Smooth muscle cell (in vitro differentiated cells): ENCODE results near the gene TRIM44. TPM values are rescaled to one million over a fixed set of nuclear protein-coding genes. Genes with fewer than 3 reads are reported as not detected.

Source experiments
- DNase-seq: peaks from one replicate; lab custom pipeline; 2025; ENCODE audit not compliant: unreplicated experiment; lab: John Stamatoyannopoulos, UW
- H2AFZ ChIP-seq: fragments of 200-600 bp; sonication (generic); 2 replicates; pipeline ENCODE4 v1.6.0; 2016; ENCODE audit warnings: antibody characterized with exemption, low read depth, mild to moderate bottlenecking
- H3F3A ChIP-seq: fragments of 200-600 bp; sonication (generic); 2 replicates; pipeline ENCODE4 v1.6.0; 2017; ENCODE audit warnings: antibody characterized with exemption, low read depth
- H3K27ac ChIP-seq: fragments of 200-600 bp; sonication (generic); 2 replicates; pipeline ENCODE4 v1.5.1; 2016; ENCODE audit warnings: low read depth, mild to moderate bottlenecking
- H3K27me3 ChIP-seq: fragments of 200-600 bp; sonication (generic); 2 replicates; pipeline ENCODE4 v1.6.1; 2016; ENCODE audit warnings: low read depth, mild to moderate bottlenecking
- H3K36me3 ChIP-seq: fragments of 200-600 bp; sonication (generic); 2 replicates; pipeline ENCODE4 v1.5.1; 2016; ENCODE audit warnings: low read depth
- H3K4me1 ChIP-seq: fragments of 200-600 bp; sonication (generic); 2 replicates; pipeline ENCODE4 v1.5.1; 2016; ENCODE audit warnings: low read depth
- H3K4me2 ChIP-seq: fragments of 200-600 bp; sonication (generic); 2 replicates; pipeline ENCODE4 v1.6.0; 2016; ENCODE audit warnings: mild to moderate bottlenecking
- H3K4me3 ChIP-seq: fragments of 200-600 bp; sonication (generic); 2 replicates; pipeline ENCODE4 v1.5.1; 2016; ENCODE audit warnings: mild to moderate bottlenecking
- H3K79me2 ChIP-seq: fragments of 200-600 bp; sonication (generic); 2 replicates; pipeline ENCODE4 v1.6.0; 2016; ENCODE audit warnings: low read depth, mild to moderate bottlenecking
- H3K9ac ChIP-seq: fragments of 200-600 bp; sonication (generic); 2 replicates; pipeline ENCODE4 v1.6.0; 2016; ENCODE audit warnings: low read depth
- H3K9me3 ChIP-seq: fragments of 200-600 bp; sonication (generic); replicated peaks from 2 replicates; pipeline ENCODE4 v1.5.1; 2016; ENCODE audit warnings: low read depth
- H4K20me1 ChIP-seq: fragments of 200-600 bp; sonication (generic); 2 replicates; pipeline ENCODE4 v1.6.0; 2016; ENCODE audit warnings: low read depth
- CTCF ChIP-seq: fragments of 200-600 bp; sonication (generic); IDR thresholded peaks from 2 replicates; pipeline ENCODE4 v1.5.1; 2017; ENCODE audit warnings: borderline replicate concordance, mild to moderate bottlenecking, antibody characterized with exemption; ENCODE audit not compliant: insufficient read depth, poor library complexity, severe bottlenecking
- WGBS: methylation state at CpG from one replicate; pipeline ENCODE4 v1.1.7; 2016; ENCODE audit warnings: low lambda C conversion rate; 5-methylcytosine and 5-hydroxymethylcytosine counted together
- polyA plus RNA-seq: library from polyadenylated mRNA; unstranded; fragments of >200 nt; fragmentation: Nextera tagmentation; extraction: Ambion mirVana; gene quantifications from 2 replicates; pipeline ENCODE4 v1.2.1, GENCODE V29; 2016
- total RNA-seq: library from RNA; depleted of rRNA; stranded (reverse); fragments of >200 nt; gene quantifications from 2 replicates; pipeline ENCODE4 v1.2.3, GENCODE V29; 2014

Gene TRIM44
- total and polyA plus RNA-seq, 2 experiments from 2014 or later, result 20.9 to 32.9 TPM

GRCh38 chr11:35621620-35622019, 41.0 kb upstream of the TRIM44 start:
- Histone ChIP-seq H3K4me1 (peaks cover 53% of the 10 kb centered on the region), H3K9ac (peak overlapping the region; percentile 63), H3K9me3 (no peaks in the 10 kb centered on the region), H3K4me2 (peak overlapping the region; percentile 93), H3K36me3 (no peaks in the 10 kb centered on the region), H2AFZ (no peak overlapping the region), H3F3A (peaks cover 29% of the 10 kb centered on the region), H3K27me3 (no peaks in the 10 kb centered on the region), H3K27ac (peak overlapping the region; percentile 93), H3K79me2 (peaks cover 23% of the 10 kb centered on the region), H4K20me1 (peaks cover 3% of the 10 kb centered on the region), H3K4me3 (peak overlapping the region; percentile 64)
- WGBS, result 32% methylated on average over 2 of the region's 2 CpGs
- DNase-seq, result no peak
- TF ChIP-seq CTCF, result no peak

- no peak overlapping the region for H3K9ac ChIP-seq
- no peaks in the 10 kb centered on the region for H3K27me3 ChIP-seq
- no peaks in the 10 kb centered on the region for H3K9me3 ChIP-seq
- WGBS, result under 1% methylated on average over 3 of the region's 3 CpGs
- no peak for TF ChIP-seq CTCF
- H2AFZ ChIP-seq, result no peak overlapping the region
- H3F3A ChIP-seq, result peaks cover 25% of the 10 kb centered on the region
- H3K4me1 ChIP-seq, result peaks cover 49% of the 10 kb centered on the region
- H3K4me3 ChIP-seq, result peak overlapping the region; percentile 64
- peak overlapping the region; percentile 93 for H3K4me2 ChIP-seq
- H4K20me1 ChIP-seq, result peaks cover 6% of the 10 kb centered on the region
- no peak for DNase-seq
- H3K79me2 ChIP-seq, result peaks cover 23% of the 10 kb centered on the region
- H3K36me3 ChIP-seq, result no peaks in the 10 kb centered on the region
- H3K27ac ChIP-seq, result peak overlapping the region; percentile 93
These were observed 40.5 kb upstream of the TRIM44 start for GRCh38 chr11:35622070-35622469.

GRCh38 chr11:35623621-35624168, 38.9 kb upstream of the TRIM44 start:
- Histone ChIP-seq H3K4me1 (peaks cover 44% of the 10 kb centered on the region), H3K9me3 (no peaks in the 10 kb centered on the region), H3F3A (peaks cover 26% of the 10 kb centered on the region), H3K9ac (no peak overlapping the region), H3K27ac (peak overlapping the region; percentile 93), H3K36me3 (no peaks in the 10 kb centered on the region), H4K20me1 (peaks cover 6% of the 10 kb centered on the region), H3K4me2 (peak overlapping the region; percentile 93), H3K27me3 (no peaks in the 10 kb centered on the region), H3K79me2 (peaks cover 23% of the 10 kb centered on the region), H3K4me3 (no peak overlapping the region), H2AFZ (no peak overlapping the region)
- TF ChIP-seq CTCF, result no peak
- DNase-seq, result no peak
- 42% methylated on average over 8 of the region's 8 CpGs for WGBS

GRCh38 chr11:35624316-35624715, 38.3 kb upstream of the TRIM44 start:
- H3K36me3 ChIP-seq, result no peaks in the 10 kb centered on the region
- no peak overlapping the region for H2AFZ ChIP-seq
- H3K9ac ChIP-seq, result no peak overlapping the region
- 84% methylated on average over 2 of the region's 2 CpGs for WGBS
- H3K4me3 ChIP-seq, result no peak overlapping the region
- H3K4me1 ChIP-seq, result peaks cover 45% of the 10 kb centered on the region
- H3K79me2 ChIP-seq, result peaks cover 22% of the 10 kb centered on the region
- DNase-seq, result no peak
- peaks cover 26% of the 10 kb centered on the region for H3F3A ChIP-seq
- H3K4me2 ChIP-seq, result peak overlapping the region; percentile 49
- H3K27me3 ChIP-seq, result no peaks in the 10 kb centered on the region
- H3K9me3 ChIP-seq, result no peaks in the 10 kb centered on the region
- no peak for TF ChIP-seq CTCF
- H4K20me1 ChIP-seq, result peaks cover 4% of the 10 kb centered on the region
- H3K27ac ChIP-seq, result peak overlapping the region; percentile 93
